NCI-H2196 treated with DMSO at 0.1 percent for 48 hours (cell line): ENCODE results near the gene BPIFB2.
"Not testable (repeated sequence)": the region's sequence is repeated elsewhere in the genome, so short reads cannot be mapped to it uniquely, and the experiment has no call there.

Experiments
- DNase-seq: peaks from one replicate; lab custom pipeline; 2025; ENCODE audit not compliant: unreplicated experiment; lab: John Stamatoyannopoulos, UW

BPIFB2 gene

DNA sequence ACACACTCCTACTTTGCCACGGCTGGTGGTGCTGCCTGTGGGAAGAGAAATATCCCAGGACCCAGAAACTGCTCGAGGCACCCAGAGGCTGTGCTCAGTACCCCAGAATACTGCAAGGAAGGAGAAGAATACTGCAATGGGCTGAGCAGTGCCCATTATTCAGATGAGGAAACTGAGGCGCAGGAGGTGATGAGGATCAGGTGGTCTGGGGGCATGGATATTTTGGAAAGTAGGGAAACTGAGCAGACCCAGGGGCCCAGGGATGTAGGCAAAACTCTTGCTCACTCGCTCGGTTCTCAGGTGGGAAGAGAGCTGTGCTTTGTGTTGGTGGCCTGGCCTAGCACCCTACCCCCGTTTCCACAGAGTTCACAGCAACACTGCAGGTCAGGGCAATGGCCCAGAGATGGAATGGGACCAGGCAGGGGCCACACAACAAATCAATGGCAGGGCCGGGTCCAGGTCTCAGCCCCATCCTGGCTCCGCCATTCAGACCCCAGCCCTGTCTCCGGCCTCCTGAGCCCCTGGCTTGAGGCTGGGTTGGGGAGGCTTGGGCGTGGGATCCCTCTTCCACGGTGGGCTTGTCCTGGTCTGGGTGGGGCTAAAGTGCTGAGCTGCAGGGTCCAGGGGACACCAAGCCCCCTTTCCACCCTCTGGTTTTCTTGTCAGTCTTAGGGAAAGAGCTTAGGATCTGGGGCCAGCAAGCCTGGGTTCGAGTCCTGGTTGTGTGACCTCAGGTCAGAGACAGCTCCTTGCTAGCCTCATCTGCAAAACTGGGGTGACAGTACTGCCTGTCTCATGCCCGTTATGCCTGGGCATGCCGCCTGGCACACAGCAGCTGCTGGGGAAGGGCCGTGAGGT lies 37.2 kb upstream of the BPIFB2 start:
- DNase-seq: no peak

DNA sequence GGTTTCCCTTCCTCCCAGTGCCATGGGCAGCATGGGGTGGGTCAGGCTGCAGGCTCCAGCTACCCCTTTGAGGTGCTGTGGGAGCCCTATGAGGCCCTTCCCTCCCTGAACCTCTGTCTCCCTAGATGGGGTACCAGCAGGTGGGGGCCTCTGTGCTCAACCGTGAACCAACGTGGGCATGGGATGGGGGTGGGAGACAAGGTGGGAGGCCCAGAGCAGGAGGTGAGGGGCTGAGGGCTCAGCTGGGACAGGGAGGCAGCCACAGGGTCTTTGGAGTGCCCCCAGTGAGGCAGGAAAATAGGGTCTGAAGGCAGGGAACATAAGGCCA lies 36.6 kb upstream of the BPIFB2 start:
- no peak for DNase-seq

DNA sequence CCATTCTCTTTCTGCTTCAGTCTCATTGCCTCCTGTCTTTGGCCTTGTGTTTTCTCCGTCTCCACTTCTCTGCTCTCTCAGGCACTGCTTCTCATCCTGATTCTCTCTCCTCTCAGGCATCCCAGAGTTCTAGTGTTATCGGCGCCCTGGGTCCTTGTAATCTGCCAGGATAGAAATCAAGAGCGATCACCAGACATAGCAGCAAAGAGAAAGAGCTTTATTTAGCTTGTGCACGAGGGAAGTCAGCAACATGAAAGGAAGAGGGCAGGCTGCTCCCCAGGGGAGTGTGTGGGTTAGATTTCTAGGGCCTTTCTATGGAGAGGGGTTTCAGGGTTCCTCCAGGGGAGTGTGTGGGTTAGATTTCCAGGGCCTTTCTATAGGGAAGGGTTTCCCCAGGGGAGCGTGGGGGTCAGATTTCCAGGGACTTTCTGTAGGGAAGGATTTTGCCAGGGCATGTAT lies 35.8 kb upstream of the BPIFB2 start:
- DNase-seq: no peak

DNA sequence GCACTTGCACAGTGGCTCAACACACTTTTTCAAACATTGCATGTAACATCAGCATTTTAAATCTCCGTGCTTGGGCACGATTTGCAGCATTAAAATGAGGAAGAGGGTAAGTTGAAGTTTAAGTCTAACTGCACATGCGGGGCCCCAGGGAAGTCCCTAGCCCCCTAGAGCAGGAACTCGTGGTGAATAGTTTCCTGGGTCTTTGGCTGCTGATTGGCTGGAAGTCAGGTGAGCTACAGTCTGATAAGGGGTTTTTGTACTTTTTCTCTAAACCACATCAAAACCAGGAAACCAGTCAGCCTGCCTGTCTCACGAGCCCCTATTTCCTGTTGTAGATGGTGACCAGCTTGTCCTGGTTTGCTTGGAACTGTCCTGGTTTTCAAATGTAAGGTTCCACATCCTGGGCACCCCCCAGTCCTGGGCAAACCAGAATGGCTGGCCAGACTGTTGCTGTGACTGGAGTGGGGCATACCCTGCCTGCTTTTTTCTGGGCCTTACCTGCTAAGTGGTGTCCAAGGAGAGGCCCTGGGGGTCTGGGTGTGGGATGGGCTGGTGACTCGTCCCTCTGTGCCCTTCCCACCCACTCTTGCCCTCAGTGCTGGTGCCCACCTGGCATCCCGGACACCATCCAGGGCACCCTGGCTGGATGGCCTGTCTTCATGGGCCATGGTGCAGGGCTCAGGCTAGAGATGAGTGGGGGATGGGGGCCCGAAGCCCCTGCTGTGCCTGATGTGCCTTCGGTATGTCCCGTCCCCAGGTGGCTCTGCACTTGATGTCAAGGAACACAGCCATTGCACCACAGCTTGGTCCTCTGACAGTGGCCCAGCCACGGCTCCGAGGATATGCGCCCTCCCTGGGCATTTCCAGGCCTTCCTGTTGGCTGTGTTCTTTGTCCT lies 35.1 kb upstream of the BPIFB2 start:
- no peak for DNase-seq

DNA sequence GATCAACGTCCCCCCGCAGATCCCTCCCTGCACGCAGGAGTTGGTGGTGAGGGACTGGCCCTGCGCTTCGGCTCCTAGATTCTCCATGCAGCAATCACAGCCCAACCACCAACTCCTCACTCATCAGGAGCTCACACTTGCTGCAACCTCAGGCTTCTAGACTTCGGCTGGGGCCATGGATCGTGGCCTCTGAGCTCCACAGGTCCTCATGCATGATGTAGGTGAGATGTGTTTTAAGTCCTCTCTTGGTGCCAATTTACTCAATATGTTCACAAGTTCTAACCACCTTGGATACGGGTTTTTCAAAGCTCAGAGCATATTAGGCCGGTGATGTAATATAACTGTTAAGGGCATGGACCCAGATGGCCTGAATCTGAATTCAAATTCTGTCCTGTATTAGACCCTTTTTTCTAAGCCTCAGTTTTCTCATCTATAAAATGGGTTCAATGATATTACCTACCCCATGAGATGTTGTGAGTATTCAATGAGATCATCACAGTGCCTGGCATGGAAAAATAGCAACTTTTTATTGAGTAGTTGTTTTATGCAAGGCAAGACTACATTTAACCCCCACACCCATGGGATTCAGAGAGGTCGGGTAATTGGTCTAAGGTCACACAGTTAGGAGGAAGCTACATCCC lies 34.3 kb upstream of the BPIFB2 start:
- no peak for DNase-seq

DNA sequence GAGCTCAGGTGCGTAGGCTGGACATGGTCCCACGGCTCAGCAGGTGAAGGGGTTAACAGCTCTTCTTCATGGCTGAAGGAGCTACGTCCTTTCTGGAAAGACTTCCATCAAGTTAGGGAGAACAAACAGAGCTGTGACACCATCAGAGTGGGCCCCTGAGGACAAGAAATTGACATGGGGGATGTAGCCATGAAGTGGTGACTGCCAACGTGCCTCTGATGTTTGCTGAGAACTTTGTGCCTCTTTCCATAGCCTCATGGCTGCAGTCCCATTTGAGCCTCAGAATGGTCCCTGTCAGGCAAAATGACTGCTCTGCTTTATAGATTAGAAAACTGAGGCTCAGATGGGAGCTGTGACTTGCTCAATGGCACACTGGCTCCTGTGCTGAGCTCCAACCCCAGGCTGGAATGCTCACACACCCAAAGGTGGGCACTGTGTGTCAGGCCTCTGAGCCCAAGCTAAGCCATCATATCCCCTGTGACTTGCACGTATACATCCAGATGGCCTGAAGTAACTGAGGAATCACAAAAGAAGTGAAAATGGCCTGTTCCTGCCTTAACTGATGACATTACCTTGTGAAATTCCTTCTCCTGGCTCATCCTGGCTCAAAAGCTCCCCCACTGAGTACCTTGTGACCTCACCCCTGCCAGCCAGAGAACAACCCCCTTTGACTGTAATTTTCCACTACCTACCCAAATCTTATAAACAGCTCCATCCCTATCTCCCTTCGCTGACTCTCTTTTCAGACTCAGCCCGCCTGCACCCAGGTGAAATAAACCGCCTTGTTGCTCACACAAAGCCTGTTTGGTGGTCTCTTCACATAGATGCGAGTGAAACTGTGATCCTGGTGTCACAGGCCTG lies 33.1 kb upstream of the BPIFB2 start:
- DNase-seq: not testable (repeated sequence)

DNA sequence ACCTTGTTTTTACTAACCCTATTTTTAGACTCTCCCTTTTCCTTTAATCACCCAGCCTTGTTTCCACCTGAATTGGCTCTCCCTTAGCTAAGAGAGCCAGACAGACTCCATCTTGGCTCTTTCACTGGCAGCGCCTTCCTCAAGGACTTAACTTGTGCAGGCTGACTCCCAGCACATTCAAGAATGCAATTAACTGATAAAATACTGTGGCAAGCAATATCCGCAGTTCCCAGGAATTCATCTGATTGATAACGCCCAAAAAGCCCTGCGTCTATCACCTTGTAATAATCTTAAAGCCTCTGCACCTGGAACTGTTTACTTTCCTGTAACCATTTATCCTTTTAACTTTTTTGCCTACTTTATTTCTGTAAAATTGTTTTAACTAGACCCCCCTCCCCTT lies 32.4 kb upstream of the BPIFB2 start:
- not testable (repeated sequence) for DNase-seq

DNA sequence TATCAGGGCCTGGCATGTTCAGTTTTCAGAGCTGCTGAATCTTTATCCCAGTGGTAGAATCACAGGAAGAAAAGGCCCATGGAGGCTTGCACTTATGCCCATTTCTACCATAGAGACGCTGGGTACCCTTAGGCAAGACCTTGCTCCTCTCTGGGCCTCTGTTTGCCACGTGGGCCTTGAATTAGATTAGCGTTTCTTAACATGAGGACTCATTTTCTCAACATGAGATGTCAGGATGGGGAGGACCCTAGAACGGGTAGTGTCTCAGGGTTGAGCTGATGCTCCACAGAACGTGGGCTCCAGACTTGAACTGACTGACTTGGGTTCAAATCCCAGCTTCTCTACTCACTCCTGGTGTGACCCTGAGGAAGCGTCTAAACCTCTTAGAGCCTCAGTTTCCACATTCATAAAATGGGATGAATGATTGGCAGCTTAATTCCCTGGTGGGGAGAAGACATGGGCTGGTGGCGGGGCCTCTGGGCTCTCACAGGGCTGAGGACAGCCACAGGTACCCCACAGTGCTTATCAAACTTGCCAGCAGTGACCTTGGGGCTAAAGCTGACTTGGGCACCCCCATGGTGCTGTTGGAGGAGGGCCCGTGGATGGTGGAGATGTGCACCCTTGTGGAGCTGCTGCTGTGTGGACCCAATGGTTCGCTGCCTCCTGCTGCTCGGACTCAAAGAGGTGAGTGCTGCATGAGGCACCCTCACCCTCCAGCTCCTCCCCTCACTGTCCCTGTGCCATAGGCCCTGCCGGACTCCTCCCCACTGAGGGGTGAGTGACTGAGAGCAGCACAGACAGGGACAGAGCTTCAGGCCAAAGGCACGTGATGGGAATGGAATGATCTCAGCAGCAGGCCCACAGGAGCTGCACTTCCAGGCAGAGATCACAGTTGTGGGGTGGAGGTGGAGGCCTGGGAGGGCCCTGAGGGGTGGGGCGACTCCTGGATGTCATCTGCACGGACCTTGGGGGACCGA lies 31.5 kb upstream of the BPIFB2 start:
- DNase-seq: no peak

DNA sequence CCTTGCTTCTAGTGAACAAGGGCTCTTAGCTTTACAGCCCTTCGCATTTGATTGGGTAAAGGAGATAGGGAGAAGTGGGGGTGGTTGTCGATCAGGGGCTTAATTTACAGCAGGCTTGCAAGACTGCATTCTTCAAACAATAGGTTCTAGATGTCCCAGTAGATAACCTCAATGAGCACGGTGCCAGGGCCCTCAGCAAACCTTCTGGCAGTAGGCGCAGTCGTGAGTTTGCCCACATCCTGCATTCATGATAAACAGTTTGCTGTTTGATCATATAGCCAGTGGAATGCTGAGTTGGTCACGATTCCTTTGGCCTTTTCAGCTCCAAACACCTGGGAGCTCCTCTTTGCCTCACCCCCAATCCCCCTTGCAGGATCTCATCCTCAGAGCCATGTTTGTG lies 30.8 kb upstream of the BPIFB2 start:
- DNase-seq: no peak

DNA sequence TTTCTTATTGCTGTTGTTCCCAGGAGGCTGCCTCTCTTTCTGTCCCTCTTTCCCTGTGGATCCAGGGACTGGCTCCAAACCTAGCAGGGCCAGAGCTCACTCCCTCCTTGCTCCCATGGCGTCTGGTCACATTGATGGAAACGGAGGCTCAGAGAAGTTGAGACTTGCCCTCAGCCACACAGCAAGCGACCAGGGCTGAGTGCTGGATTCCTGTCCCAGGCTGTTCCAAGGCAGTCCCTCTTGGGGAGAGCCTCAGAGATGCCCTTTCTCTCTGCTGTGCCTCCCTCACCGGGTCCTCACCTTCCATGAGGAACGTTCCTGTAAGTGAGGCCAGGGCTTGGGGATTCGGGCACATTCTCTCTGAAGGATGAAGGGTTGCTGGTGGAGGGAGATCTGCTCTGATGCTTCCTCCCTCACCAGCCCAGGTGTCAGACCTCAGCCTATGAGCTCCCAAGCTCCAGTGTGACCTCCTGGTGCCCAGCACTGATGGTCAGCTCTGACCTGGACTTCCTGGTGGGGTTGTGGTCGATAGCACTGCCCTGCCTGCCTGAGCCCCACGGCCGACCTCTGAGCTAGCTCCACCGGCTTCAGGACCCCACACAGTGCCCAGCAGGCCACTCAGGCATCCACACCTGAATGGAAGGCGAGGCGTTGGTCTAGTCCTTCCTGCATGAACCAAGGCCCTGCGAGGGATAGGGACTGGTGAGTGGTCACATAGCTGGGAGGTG lies 30.1 kb upstream of the BPIFB2 start:
- no peak for DNase-seq

DNA sequence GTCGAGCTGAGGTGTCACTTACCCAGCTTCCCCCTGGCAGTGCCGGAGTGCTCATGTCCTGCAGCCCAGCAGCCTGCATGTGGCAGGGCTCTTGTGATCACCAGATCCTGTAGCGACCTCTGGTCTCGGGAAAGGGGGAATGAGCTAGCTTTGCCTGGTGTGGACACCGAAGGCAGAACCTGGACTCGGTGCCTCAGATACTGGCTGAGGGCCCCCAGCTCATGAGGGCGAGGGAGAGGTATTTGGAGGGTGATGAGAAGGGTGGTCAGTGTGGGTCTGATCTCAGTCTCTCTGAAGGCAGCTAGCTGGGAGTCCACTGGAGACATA lies 29.5 kb upstream of the BPIFB2 start:
- DNase-seq: no peak

DNA sequence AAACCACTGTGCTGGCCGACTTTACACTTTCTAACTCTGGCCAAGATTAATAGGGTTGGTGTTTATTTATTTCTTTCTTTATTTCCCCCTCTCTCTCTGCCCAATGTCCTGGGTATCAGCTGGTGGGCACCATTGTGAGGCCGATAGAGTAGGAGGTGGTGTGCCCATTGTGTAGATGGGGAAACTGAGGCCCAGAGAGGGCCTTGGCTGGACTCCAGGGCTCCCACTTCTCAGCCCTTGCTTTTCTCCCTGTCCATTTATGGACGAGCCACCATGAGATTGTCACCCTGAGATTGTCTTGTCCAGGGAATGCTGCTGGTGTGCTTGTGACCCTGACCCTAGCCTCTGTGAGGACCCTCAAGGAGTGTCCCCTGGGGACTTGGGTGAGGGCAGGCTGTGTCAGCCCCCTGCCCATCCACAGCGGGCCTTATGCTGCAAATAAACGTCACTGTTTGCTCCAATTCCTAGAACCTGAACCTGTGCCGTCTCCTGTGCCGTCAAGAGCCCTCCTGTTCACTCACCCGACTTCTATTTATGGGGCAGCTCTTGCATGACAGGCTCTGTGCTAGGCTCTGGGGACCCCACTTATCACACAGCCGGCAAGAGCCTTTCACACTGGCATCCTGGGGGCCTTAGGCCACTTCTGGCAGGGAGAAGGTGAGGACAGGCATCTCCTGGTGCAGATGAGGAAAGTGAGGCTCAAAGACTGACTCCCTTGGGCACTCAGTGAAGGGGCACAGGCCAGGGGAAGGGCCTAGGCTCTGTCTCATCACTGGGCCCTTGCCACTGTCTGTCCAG lies 28.1 kb upstream of the BPIFB2 start:
- no peak for DNase-seq

DNA sequence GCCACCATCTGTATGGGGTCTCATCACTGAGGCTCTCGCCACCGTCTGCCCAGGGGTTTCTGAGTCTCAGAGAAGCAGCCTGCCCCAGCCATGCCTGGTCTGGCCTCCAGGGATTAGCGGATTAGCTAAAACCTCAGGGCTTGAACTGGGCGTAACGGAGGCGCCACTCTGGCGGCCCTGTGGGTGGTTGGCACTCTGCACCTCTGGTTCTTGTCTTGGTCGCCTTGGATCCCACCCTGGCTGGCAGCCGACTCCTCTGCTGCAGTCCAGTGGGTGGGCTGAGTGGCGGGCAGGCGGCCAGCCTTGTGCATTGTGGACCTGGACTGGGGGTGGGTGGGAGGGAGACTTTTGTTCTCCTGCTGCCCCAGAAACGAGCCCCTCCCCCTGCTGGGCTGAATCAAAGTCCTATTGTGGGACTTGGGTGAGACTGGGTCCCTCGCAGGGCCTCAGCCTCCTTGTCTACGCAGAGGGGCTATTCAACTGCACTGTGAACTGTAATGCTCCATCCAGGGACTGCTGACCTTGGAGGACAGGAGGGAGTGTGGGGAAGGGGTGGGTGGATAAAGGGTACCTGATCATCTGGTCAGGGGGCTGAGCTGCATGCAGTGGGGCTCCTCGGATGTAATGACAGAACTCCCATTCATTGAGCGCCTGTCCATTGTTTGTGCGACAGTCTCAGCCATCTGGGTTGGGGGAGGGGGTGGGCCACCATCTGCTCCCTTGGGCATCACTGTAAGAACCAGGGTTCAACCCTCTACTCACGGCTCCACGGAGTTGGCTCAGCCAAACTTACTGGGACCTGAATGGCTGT lies 27.2 kb upstream of the BPIFB2 start:
- no peak for DNase-seq

DNA sequence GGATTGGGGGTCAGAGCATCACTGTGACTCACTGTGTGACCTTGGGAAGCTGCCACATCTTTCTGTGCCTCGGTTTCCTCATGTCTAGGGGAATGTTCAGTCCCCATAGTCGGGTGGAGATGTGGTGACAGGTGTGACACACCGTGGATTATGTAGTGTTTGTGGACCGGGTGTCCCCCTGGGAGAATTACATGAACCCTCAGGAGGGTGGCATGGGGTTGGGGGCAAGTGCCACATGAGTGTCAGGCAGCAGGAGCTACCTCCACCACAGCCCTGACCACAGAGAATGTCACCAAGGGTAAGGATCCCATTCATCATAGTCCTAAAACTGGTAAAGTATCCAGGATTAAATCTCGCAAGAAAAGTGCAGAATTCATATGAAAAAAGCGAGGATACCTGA lies 26.5 kb upstream of the BPIFB2 start:
- no peak for DNase-seq

DNA sequence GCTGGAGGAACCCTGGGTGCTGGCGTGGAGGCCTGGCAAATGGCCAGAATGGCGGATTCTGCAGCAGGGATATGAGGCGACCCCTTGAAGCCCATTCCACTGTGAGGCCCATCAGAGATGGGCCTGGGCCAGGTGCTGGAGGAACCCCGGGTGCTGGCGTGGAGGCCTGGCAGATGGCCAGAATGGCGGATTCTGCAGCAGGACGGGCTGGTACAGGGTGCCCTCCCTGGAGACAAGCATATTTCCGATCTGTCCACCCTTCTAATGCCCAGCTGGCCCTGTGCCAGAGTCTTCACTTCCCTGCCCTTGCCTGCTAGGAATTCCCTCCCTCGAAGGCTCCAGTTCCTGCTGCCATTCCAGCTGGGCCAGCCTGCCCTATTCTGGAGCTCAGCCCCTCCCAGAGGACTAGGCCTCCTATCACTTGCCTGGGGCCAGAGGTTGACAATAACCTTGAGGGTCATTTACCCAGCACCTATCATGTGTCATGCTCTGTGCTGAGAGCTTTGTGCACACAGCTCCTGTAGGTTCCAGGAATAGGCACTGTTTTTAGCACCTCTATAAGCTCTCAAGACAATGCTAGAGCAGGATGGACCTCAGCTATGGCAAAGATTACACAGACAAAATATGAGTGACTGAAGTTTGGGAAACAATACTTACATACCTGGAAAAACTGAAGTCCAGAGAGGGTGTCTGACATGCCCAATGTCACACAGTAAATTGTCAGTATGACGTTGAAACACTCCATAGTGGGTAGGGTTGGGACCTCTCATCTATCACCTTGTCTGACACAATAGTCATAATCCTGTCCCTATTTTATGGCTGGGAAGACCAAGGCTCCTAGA lies 24.7 kb upstream of the BPIFB2 start:
- DNase-seq: peak; percentile 66

DNA sequence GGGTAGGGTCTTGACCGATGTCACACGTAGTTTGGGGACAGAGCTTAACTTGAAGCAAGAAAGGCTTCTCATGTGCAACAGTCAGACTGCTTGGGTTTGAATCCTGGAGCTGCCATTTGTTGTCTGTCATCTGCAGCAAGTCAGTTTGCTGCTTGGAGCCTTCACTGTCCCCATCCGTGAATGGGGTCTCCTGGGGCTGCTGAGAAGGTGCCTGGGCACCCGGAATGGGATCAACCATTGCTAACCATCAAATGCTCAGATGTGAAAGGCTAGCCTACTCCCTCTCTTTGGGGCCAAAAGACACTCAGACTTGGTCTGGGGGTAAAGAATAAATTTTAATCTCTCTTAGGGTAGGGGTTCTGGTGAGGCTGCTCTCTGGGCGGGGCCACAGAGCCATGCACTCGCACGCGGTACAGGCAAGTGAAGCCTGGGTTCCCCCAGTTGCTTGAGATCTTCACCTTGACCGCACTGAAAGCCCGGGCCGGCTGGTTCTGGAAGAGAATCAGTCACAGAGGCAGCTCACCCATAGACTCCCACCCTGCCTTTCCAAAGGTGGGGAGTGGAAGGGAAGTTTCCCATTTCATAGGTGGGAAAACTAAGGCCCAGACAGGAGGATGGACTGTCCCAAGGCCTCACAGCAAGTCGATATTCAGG lies 23.9 kb upstream of the BPIFB2 start:
- DNase-seq: no peak
